ENCODE data around the gene RABGGTA.

Gene RABGGTA

GRCh38 chr14:24278424-24278823 lies 7.0 kb upstream of the RABGGTA start:
- no peak for DNase-seq

GRCh38 chr14:24277606-24278321 lies 6.4 kb upstream of the RABGGTA start:
- no peak for DNase-seq

GRCh38 chr14:24277071-24277470 lies 5.7 kb upstream of the RABGGTA start:
- no peak for DNase-seq

DNA sequence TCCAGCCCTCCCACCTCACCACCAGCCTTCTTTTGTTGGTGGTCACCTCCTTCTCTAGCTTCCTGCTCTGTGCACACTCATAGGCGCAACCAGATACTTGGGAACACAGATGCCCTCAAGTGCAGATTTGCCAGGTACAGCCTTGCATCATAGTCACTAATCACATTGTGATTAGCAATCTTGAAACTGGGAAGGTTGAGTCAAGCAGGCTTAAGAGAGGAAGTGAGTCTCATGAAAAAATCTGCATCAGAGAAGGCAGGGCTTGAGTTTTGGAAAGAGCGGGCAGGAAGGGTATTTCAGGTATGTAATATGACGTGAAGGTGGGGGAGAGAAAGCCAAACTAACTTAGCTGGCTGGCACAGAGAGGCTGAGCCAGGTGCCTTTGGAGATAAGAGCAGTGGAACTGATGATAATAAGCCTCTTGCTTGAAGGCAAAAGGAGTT lies 2.7 kb upstream of the RABGGTA start:
- DNase-seq = no peak

GRCh38 chr14:24273422-24273998 lies 2.1 kb upstream of the RABGGTA start:
- DNase-seq = peak; percentile 5

- no peak for DNase-seq
Measured at GRCh38 chr14:24272467-24272866, 1.1 kb upstream of the RABGGTA start.

- no peak for DNase-seq
Measured at GRCh38 chr14:24271834-24272263, 452 bp upstream of the RABGGTA start.

DNA sequence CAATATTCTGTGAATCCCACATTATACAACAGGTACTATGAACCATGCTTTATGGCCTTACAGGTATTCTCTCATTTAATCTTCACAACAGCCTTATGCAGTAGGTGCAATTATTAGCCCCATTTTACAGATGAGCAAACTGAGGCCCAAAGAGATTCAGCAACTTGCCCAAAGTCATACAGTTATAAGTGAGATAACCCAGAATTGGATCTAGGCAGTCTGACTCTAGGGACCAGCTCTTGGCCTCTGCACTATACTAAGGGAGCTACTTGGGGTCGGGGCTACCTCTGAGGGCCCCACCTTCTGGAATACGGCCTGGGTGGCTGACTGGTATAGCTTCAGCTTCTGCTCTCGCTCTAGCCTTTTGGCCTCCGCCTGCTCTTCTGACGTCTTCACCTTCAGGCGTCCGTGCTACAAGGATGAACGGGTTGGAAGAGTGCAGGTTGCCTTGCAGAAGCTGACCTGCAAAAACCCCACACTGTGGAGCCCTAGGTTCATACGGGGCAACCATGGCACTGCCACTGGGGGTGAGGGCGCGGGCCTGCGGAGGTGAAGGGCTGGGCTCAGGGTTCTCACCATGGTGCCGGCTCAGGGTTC lies 762 bp downstream of the RABGGTA start:
- peak; percentile 50 for DNase-seq

GRCh38 chr14:24269910-24270536 lies 1.4 kb downstream of the RABGGTA start:
- DNase-seq = no peak

GRCh38 chr14:24269368-24269767 lies 2.0 kb downstream of the RABGGTA start:
- no peak for DNase-seq

DNA sequence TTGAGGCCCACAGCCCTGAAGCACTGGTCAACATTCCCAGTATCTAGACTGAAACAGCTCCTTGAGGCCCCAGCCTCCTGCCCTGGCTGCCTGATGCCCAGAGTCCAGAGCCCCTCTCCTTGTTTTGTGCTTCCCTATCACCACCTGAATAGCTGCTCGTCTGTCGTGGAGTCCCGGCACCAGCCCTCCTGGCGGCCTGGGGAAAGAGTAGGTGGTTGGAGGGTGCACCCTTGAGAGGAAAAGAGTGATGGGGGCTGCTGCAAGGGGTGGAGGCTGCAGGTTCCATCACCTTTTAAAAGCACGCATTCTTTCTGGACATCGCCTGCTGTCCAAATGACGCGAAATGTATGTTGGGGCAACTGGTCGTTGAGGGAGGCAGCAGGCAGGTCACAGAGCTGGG lies 3.2 kb downstream of the RABGGTA start:
- no peak for DNase-seq

DNA sequence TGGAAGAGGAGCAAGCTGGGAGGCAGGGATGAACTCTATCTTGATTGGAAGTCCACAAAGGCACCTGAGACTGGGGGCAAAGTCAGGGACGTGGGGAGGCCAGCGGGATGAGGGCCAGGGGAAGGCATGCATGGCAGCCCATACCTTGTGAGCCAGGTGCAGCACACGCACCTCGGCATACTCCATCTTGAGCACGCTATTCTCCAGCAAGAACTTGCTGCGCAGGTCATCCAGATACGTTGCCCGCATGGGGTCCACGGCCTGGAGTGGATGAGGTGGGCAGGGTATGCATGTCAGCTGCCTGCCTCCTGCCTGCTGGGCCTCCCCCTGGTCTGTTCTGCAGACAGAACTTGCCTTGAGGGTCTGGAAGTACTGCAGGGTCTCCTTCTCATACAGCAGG lies 3.9 kb downstream of the RABGGTA start:
- no peak for DNase-seq

GRCh38 chr14:24266344-24267244 lies 4.8 kb downstream of the RABGGTA start:
- DNase-seq = no peak

- DNase-seq = no peak
Measured at GRCh38 chr14:24264298-24264697, 7.1 kb downstream of the RABGGTA start.

DNA sequence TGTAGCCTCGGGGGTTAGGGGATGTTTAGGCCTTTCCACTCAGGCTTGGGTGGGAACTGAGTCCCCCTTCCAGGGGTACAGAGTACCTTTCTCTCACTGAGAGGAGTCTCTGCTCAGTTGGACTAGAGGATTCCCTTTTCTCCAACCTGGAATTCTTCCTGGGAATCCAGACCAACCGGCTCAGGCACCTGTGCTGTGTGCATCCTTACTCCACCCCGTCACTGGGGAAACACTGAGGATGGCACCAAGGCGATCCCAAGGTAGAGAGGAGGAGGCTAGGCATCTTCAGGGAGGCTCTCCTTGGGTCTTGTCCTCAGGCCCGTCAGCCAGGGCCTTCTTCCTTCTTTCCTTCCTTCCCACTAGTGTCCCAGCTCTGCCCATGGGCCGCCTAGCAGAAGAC lies 7.5 kb downstream of the RABGGTA start:
- no peak for DNase-seq

DNA sequence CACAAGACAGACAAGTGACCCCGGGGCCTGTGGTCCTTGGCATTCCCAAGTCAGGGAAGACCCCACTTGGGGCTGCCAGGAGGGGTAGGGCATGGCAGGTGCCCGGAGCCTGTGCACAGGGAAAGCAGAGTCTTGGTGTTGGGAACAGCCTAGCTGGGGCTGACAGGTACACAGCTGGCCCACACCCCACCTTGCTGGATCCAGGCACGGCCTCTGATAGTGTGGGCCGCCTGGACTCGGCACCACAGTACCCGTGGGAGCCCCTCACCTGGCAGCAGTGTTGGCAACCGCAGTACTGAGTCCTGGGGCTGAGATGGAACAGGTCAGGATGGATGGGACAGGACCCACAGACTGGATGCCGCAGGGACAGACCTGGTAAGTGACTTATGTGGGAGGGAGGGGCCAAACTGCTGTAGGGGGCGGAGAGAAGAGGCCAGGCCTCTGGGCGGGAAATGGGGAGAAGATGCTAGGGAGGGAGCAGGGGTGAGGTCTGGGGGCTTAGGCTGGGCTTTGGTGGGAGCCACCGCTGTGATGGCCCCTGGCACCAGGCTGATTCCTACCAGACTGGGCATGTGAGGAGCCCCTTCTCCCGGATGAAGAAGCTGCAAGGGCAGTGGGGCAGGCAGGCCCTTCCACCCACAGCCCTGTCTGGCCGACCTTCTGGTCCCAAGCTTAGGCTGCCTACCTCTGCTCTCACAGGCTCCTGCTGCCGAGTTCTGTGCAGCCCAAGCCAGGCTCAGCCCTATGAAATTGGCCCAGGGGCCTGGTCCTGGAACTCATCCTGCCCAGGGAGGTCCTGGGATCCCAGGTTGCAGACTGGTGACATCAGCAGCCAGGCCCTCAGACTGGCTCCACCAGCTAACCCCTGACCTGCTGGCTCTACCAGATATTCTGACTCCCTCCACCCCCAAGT lies 8.3 kb downstream of the RABGGTA start, which contains the start of gene TGM1:
TGM1 (minus strand) TSS at position 357 of the 913 bp plus-strand sequence. CDS start 825 bp downstream, outside the sequence.
- DNase-seq = no peak

- no peak for DNase-seq
Measured at GRCh38 chr14:24261969-24262327, 9.4 kb downstream of the RABGGTA start.

GRCh38 chr14:24261256-24261968 lies 10.0 kb downstream of the RABGGTA start:
- no peak for DNase-seq

DNA sequence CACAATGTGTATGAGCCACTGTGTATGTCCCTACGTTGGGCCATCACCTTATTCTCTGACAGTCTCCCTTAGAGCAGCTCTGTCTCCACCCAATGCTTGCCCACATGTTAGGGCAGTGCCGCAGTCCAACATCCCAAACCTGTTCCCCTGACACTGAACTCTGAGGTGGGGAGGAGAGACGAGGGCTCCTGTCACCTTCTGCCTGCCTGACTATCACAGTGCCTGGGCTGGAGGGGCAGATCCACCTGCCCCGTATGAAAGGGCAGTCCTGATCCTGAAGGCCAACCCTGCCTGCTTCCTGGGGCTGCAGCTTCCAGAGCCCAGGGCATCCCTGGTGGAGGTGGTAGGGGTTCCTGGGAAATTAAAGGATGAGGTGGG lies 10.6 kb downstream of the RABGGTA start:
- DNase-seq = no peak

GRCh38 chr14:24260026-24260779 lies 11.2 kb downstream of the RABGGTA start:
- DNase-seq = no peak
